Smooth muscle cell (in vitro differentiated cells): ENCODE results near the gene NCR2. TPM values are rescaled to one million over a fixed set of nuclear protein-coding genes. Genes with fewer than 3 reads are reported as not detected.
A peak's percentile ranks its signal among the peaks of the same experiment; 100 is the strongest.

Experiments
- DNase-seq: peaks from one replicate; lab custom pipeline; 2025; ENCODE audit not compliant: unreplicated experiment; lab: John Stamatoyannopoulos, UW
- H2AFZ ChIP-seq: fragments of 200-600 bp; sonication (generic); 2 replicates; pipeline ENCODE4 v1.6.0; 2016; ENCODE audit warnings: antibody characterized with exemption, low read depth, mild to moderate bottlenecking
- H3F3A ChIP-seq: fragments of 200-600 bp; sonication (generic); 2 replicates; pipeline ENCODE4 v1.6.0; 2017; ENCODE audit warnings: antibody characterized with exemption, low read depth
- H3K27ac ChIP-seq: fragments of 200-600 bp; sonication (generic); 2 replicates; pipeline ENCODE4 v1.5.1; 2016; ENCODE audit warnings: low read depth, mild to moderate bottlenecking
- H3K27me3 ChIP-seq: fragments of 200-600 bp; sonication (generic); 2 replicates; pipeline ENCODE4 v1.6.1; 2016; ENCODE audit warnings: low read depth, mild to moderate bottlenecking
- H3K36me3 ChIP-seq: fragments of 200-600 bp; sonication (generic); 2 replicates; pipeline ENCODE4 v1.5.1; 2016; ENCODE audit warnings: low read depth
- H3K4me1 ChIP-seq: fragments of 200-600 bp; sonication (generic); 2 replicates; pipeline ENCODE4 v1.5.1; 2016; ENCODE audit warnings: low read depth
- H3K4me2 ChIP-seq: fragments of 200-600 bp; sonication (generic); 2 replicates; pipeline ENCODE4 v1.6.0; 2016; ENCODE audit warnings: mild to moderate bottlenecking
- H3K4me3 ChIP-seq: fragments of 200-600 bp; sonication (generic); 2 replicates; pipeline ENCODE4 v1.5.1; 2016; ENCODE audit warnings: mild to moderate bottlenecking
- H3K79me2 ChIP-seq: fragments of 200-600 bp; sonication (generic); 2 replicates; pipeline ENCODE4 v1.6.0; 2016; ENCODE audit warnings: low read depth, mild to moderate bottlenecking
- H3K9ac ChIP-seq: fragments of 200-600 bp; sonication (generic); 2 replicates; pipeline ENCODE4 v1.6.0; 2016; ENCODE audit warnings: low read depth
- H3K9me3 ChIP-seq: fragments of 200-600 bp; sonication (generic); replicated peaks from 2 replicates; pipeline ENCODE4 v1.5.1; 2016; ENCODE audit warnings: low read depth
- H4K20me1 ChIP-seq: fragments of 200-600 bp; sonication (generic); 2 replicates; pipeline ENCODE4 v1.6.0; 2016; ENCODE audit warnings: low read depth
- WGBS: methylation state at CpG from one replicate; pipeline ENCODE4 v1.1.7; 2016; ENCODE audit warnings: low lambda C conversion rate; 5-methylcytosine and 5-hydroxymethylcytosine counted together
- polyA plus RNA-seq: library from polyadenylated mRNA; unstranded; fragments of >200 nt; fragmentation: Nextera tagmentation; extraction: Ambion mirVana; gene quantifications from 2 replicates; pipeline ENCODE4 v1.2.1, GENCODE V29; 2016
- total RNA-seq: library from RNA; depleted of rRNA; stranded (reverse); fragments of >200 nt; gene quantifications from 2 replicates; pipeline ENCODE4 v1.2.3, GENCODE V29; 2014
- TF ChIP-seq, protein P1 (sequence below): fragments of 200-600 bp; sonication (generic); IDR thresholded peaks from 2 replicates; pipeline ENCODE4 v1.5.1; 2017; ENCODE audit warnings: borderline replicate concordance, mild to moderate bottlenecking, antibody characterized with exemption; ENCODE audit not compliant: insufficient read depth, poor library complexity, severe bottlenecking

NCR2 gene
- total and polyA plus RNA-seq, 2 experiments from 2014 or later, result not detected

DNA sequence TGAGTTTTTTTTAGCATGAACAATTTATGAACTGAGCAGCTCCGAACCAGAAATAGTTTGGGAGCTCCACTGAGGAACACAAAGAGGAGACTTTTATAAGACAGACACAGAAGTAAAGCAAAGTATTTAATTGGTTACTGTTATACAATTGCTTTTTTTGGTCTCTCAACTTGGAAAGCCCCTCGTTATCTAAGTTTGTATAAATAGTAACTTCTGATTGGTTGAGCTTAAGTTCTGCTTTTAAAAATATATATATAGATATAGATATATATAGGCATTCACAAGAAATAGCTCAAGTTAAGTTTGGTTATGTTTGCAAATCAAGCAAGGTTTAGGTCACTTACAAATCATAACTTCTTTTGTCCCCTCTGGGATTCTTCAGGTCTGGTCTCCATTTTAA lies 20.2 kb upstream of the NCR2 start:
- Histone ChIP-seq H3K4me1 (no peaks in the 10 kb centered on the region), H3K79me2 (no peaks in the 10 kb centered on the region), H3K36me3 (no peaks in the 10 kb centered on the region), H3K27me3 (peaks cover 56% of the 10 kb centered on the region), H4K20me1 (no peaks in the 10 kb centered on the region), H3K4me2 (no peak overlapping the region), H3K27ac (no peak overlapping the region), H3F3A (no peaks in the 10 kb centered on the region), H3K4me3 (no peak overlapping the region), H2AFZ (no peak overlapping the region), H3K9me3 (no peaks in the 10 kb centered on the region), H3K9ac (no peak overlapping the region)
- WGBS, result 81% methylated on average over 2 of the region's 2 CpGs
- no peak for DNase-seq
- TF ChIP-seq, protein P1, sequence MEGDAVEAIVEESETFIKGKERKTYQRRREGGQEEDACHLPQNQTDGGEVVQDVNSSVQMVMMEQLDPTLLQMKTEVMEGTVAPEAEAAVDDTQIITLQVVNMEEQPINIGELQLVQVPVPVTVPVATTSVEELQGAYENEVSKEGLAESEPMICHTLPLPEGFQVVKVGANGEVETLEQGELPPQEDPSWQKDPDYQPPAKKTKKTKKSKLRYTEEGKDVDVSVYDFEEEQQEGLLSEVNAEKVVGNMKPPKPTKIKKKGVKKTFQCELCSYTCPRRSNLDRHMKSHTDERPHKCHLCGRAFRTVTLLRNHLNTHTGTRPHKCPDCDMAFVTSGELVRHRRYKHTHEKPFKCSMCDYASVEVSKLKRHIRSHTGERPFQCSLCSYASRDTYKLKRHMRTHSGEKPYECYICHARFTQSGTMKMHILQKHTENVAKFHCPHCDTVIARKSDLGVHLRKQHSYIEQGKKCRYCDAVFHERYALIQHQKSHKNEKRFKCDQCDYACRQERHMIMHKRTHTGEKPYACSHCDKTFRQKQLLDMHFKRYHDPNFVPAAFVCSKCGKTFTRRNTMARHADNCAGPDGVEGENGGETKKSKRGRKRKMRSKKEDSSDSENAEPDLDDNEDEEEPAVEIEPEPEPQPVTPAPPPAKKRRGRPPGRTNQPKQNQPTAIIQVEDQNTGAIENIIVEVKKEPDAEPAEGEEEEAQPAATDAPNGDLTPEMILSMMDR, result no peak

DNA sequence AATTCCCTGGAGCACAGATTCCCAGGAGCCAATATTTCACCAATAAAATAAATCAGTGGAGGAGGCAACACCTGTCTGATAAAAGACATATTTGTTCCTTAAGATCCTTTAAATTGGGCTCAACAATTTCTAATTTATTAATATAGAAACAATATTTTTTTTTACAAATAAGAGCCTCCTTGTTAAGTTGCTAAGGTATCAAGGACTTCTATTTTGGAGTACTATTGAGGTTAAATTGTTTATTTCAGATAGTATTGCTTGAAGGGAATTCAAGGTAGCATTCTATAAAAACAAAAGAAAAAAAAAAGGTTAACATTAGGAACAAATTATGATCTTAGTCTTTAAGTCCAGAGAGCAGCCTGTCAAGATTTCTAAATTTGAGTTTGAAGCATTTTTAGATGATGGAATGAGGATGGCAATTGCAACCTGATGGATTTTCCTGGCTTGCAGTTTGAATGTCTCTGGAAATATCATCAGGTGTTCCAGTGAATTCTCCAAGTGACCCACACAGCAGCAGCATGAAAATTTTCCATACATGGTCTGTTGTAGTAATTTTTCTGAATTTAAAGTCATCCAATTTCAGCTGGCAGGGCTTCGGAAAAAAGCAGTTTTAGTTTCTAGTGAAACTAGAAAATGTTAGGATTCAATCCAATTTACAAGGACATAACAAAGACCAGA lies 19.3 kb upstream of the NCR2 start:
- no peaks in the 10 kb centered on the region for H3K9me3 ChIP-seq
- no peak overlapping the region for H2AFZ ChIP-seq
- H3K9ac ChIP-seq, result no peak overlapping the region
- H3K4me1 ChIP-seq, result no peaks in the 10 kb centered on the region
- H3K4me2 ChIP-seq, result no peak overlapping the region
- H3K27ac ChIP-seq, result no peak overlapping the region
- no peaks in the 10 kb centered on the region for H3K36me3 ChIP-seq
- H4K20me1 ChIP-seq, result no peaks in the 10 kb centered on the region
- H3K27me3 ChIP-seq, result peaks cover 56% of the 10 kb centered on the region
- DNase-seq, result no peak
- H3K79me2 ChIP-seq, result no peaks in the 10 kb centered on the region
- no peaks in the 10 kb centered on the region for H3F3A ChIP-seq
- 95% methylated on average over 1 of the region's 1 CpG for WGBS
- H3K4me3 ChIP-seq, result no peak overlapping the region
- TF ChIP-seq, protein P1, result no peak

DNA sequence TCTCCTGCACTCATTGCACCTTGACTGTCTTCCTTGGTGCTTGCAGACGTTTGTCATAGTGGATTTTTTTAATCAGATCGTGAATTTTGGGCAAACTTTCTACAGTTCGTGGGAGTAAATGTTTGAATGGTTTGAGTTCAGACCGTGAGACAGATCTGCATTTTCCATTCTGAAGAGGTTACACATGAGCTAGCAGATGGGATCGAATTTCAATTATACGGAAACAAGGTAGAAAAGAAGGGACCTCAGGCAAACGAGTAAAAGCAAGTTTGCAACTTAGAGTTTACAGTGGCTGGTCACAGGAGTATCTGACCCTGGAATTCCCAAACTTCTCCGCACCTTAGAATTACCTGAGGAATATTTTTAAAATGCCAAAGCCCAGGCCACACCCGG lies 17.2 kb upstream of the NCR2 start:
- peak overlapping the region; percentile 86 for H3K4me2 ChIP-seq

More for the DNA sequence above, 17.2 kb upstream of the NCR2 start:
- no peaks in the 10 kb centered on the region for H3K4me1 ChIP-seq
- H3K9me3 ChIP-seq, result no peaks in the 10 kb centered on the region
- WGBS, result 24% methylated on average over 9 of the region's 9 CpGs
- H3K9ac ChIP-seq, result no peak overlapping the region
- H3K4me3 ChIP-seq, result peak overlapping the region; percentile 50
- H3K27ac ChIP-seq, result no peak overlapping the region
- TF ChIP-seq, protein P1, result no peak
- no peaks in the 10 kb centered on the region for H3F3A ChIP-seq
- no peak for DNase-seq
- no peaks in the 10 kb centered on the region for H3K36me3 ChIP-seq
- H4K20me1 ChIP-seq, result no peaks in the 10 kb centered on the region
- no peaks in the 10 kb centered on the region for H3K79me2 ChIP-seq
- H2AFZ ChIP-seq, result peak overlapping the region; percentile 56
- peaks cover 50% of the 10 kb centered on the region for H3K27me3 ChIP-seq
